Neural cell (in vitro differentiated cells): ENCODE data around the gene NDUFV2.

Experiments used
- CTCF ChIP-seq: fragments of 450-650 bp; IDR thresholded peaks from 2 replicates; pipeline ENCODE4 v1.5.1; 2014; ENCODE audit warnings: antibody characterized with exemption, mild to moderate bottlenecking, moderate library complexity; ENCODE audit not compliant: poor library complexity, severe bottlenecking
- EP300 ChIP-seq: fragments of 450-650 bp; conservative IDR thresholded peaks from 2 replicates; pipeline ENCODE4 v1.6.1; 2014; ENCODE audit warnings: antibody characterized with exemption, mild to moderate bottlenecking, moderate library complexity; ENCODE audit not compliant: poor library complexity, severe bottlenecking
- TAF1 ChIP-seq: IDR thresholded peaks from 2 replicates; pipeline ENCODE4 v1.6.1; 2012; ENCODE audit warnings: low read depth

GRCh38 chr18:9096685-9097084 is 5.8 kb upstream of the NDUFV2 start:
- TF ChIP-seq TAF1 (no peak), CTCF (no peak), EP300 (no peak)
